Measurements from ENCODE around the gene ATP8A2. TPM values are rescaled to one million over a fixed set of nuclear protein-coding genes. Genes with fewer than 3 reads are reported as not detected.

Gene ATP8A2
- total RNA-seq, 4 donors from 2014 or later, result 0.29 to 0.65 (median 0.46) TPM

GRCh38 chr13:25873242-25873612, 501.5 kb downstream of the ATP8A2 start:
- intact Hi-C loops (cut with DNase I), result no loop called here
- Histone ChIP-seq H3K36me3 (no peaks in the 10 kb centered on the region), H3K4me3 (no peak overlapping the region), H3K27ac (replicated peaks in 1 of 4) (no peak overlapping the region), H3K4me1 (no peaks in the 10 kb centered on the region), H3K9me3 (no peaks in the 10 kb centered on the region), H3K27me3 (peaks cover 0 to 5% (median 0%) of the 10 kb centered on the region in 4 donors)
- no peak for TF ChIP-seq POLR2AphosphoS5 (IDR thresholded peaks at IDR 0.05)
- no peak for DNase-seq (ENCODE audit: extremely low spot score)
- 65% methylated on average over 2 of the region's 2 CpGs for WGBS

- intact Hi-C loops (cut with DNase I), result no loop called here
- no peak for DNase-seq (ENCODE audit: extremely low spot score)
- H3K4me3 ChIP-seq, result no peak overlapping the region
- H3K4me1 ChIP-seq, result no peaks in the 10 kb centered on the region
- no peak for TF ChIP-seq POLR2AphosphoS5 (IDR thresholded peaks at IDR 0.05)
- no peak for TF ChIP-seq POLR2A (IDR thresholded peaks at IDR 0.05; ENCODE audit: low read depth)
- no peak for TF ChIP-seq CTCF (IDR thresholded peaks at IDR 0.05)
- no peak for TF ChIP-seq EP300 (IDR thresholded peaks at IDR 0.05)
- 83% methylated on average over 11 of the region's 11 CpGs for WGBS
- no peaks in the 10 kb centered on the region for H3K36me3 ChIP-seq
- no peaks in the 10 kb centered on the region for H3K9me3 ChIP-seq
- H3K27ac ChIP-seq (replicated peaks in 1 of 4), result no peak overlapping the region
- peaks cover 0 to 5% (median 0%) of the 10 kb centered on the region in 4 donors for H3K27me3 ChIP-seq
Measured at GRCh38 chr13:25874064-25874737, 502.4 kb downstream of the ATP8A2 start.

- no peak overlapping the region for H3K4me3 ChIP-seq
- H3K27me3 ChIP-seq, result peaks cover 0 to 11% (median 0%) of the 10 kb centered on the region in 4 donors
- no peaks in the 10 kb centered on the region for H3K4me1 ChIP-seq
- H3K9me3 ChIP-seq, result no peaks in the 10 kb centered on the region
- TF ChIP-seq CTCF (IDR thresholded peaks at IDR 0.05), result no peak
- no peak for TF ChIP-seq POLR2A (IDR thresholded peaks at IDR 0.05; ENCODE audit: low read depth)
- TF ChIP-seq POLR2AphosphoS5 (IDR thresholded peaks at IDR 0.05), result no peak
- no peak for TF ChIP-seq EP300 (IDR thresholded peaks at IDR 0.05)
- H3K27ac ChIP-seq (replicated peaks in 1 of 4), result no peak overlapping the region
- WGBS, result 66% methylated on average over 6 of the region's 6 CpGs
- DNase-seq (ENCODE audit: extremely low spot score), result no peak
- no peaks in the 10 kb centered on the region for H3K36me3 ChIP-seq
- intact Hi-C loops (cut with DNase I), result no loop called here
Measured at GRCh38 chr13:25874907-25875306, 503.1 kb downstream of the ATP8A2 start.

GRCh38 chr13:25876247-25876646, 504.5 kb downstream of the ATP8A2 start:
- Histone ChIP-seq H3K4me1 (no peaks in the 10 kb centered on the region), H3K9me3 (no peaks in the 10 kb centered on the region), H3K4me3 (no peak overlapping the region), H3K27ac (replicated peaks in 1 of 4) (no peak overlapping the region), H3K27me3 (peaks cover 0 to 9% (median 0%) of the 10 kb centered on the region in 4 donors), H3K36me3 (no peaks in the 10 kb centered on the region)
- DNase-seq (ENCODE audit: extremely low spot score), result no peak
- intact Hi-C loops (cut with DNase I), result no loop called here
- TF ChIP-seq POLR2AphosphoS5 (IDR thresholded peaks at IDR 0.05), result no peak
- TF ChIP-seq CTCF (IDR thresholded peaks at IDR 0.05), result no peak
- TF ChIP-seq EP300 (IDR thresholded peaks at IDR 0.05), result no peak
- TF ChIP-seq POLR2A (IDR thresholded peaks at IDR 0.05; ENCODE audit: low read depth), result no peak
- WGBS, result 76% methylated on average over 6 of the region's 6 CpGs

GRCh38 chr13:25879466-25879865, 507.7 kb downstream of the ATP8A2 start:
- Histone ChIP-seq H3K4me1 (no peaks in the 10 kb centered on the region), H3K27ac (replicated peaks in 1 of 4) (no peak overlapping the region), H3K27me3 (peaks cover 0 to 26% (median 0%) of the 10 kb centered on the region in 4 donors), H3K36me3 (no peaks in the 10 kb centered on the region), H3K4me3 (no peak overlapping the region), H3K9me3 (no peaks in the 10 kb centered on the region)
- WGBS, result 89% methylated on average over 5 of the region's 5 CpGs
- intact Hi-C loops (cut with DNase I), result no loop called here
- no peak for DNase-seq (ENCODE audit: extremely low spot score)
- TF ChIP-seq EP300 (IDR thresholded peaks at IDR 0.05) (no peak), POLR2AphosphoS5 (IDR thresholded peaks at IDR 0.05) (no peak), CTCF (IDR thresholded peaks at IDR 0.05) (no peak), POLR2A (IDR thresholded peaks at IDR 0.05; ENCODE audit: low read depth) (no peak)
